HG03159 (cell line): ENCODE measurements around the gene CFAP69.

Source experiments
- ATAC-seq: cut with Tn5 transposase; IDR thresholded peaks from one replicate; pipeline ENCODE4 v1.9.1; 2021; ENCODE audit warnings: mild to moderate bottlenecking, moderate library complexity; ENCODE audit not compliant: unreplicated experiment

CFAP69 gene

GRCh38 chr7:90269163-90269562 lies 24.2 kb downstream of the CFAP69 start:
- ATAC-seq, result no peak

- ATAC-seq, result no peak
These were observed 25.6 kb downstream of the CFAP69 start for GRCh38 chr7:90270431-90271178.

- no peak for ATAC-seq
These were observed 26.8 kb downstream of the CFAP69 start for GRCh38 chr7:90271753-90272152.

DNA sequence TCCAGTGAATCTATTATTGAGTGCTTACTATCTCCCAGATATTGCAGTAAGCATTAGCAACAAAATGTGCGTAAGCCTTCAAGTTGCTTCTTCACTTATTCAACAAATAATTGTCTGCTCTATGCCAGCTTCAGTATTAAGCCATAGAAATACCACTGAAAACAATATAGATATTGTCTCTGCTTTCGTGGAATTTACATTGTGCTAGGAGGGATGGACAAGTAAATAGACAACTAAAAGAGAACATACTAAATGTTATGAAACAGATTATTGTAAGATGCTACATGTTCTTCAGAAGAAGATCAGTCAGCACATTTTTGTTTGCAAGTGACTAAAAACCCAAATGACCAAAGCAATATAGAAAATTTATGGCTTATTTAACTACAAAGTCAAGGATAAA lies 27.3 kb downstream of the CFAP69 start:
- no peak for ATAC-seq

DNA sequence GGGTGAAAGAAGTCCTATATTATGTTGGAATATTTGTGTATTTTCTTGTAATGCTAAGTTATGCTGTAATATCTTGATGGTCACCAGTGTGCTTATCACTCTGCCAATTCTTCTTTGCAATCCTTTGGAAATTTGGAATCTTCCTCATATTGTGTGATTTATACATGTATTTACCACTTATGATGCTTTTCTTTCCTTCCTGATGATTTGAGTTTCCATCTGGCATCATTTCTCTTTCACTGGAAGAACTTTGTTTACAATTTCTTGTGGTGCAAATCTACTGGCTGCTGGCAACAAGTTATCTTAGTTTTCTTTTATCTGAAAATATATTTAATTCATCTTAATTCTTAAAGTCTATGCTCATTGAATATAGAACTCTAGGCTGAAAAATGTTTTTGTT lies 29.2 kb downstream of the CFAP69 start:
- ATAC-seq, result no peak

DNA sequence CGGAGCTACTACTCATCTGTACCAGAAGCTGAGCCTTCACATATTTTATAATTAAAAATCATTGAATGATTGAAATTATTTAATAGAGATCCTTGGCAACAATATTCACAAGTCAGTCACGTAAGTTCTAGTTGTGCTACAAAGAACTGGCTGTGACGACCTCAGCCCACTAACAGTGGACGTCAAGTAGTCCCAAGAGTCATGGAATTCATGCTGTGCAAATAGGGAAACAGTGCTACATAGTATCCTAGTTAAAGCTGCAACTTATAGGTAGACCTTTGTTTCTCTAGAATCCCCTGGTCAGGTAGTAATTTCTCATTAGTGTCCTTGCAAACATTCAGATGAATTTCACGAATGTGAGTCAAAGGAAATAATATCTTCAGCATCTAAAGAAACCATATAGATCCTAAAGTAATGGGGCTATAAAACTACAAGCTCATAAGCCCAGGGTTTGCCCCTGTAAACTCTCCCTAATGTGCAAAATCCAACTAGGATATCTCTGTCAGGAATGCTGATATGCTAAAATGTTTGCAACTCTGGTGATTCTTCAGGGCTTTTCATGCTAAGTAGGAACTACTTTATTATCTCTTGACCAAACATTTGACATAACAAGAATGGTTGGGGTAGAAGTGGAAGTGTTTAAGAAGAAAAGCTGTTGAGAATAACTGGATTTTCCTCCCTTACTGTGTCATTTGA lies 31.2 kb downstream of the CFAP69 start:
- ATAC-seq, result no peak

DNA sequence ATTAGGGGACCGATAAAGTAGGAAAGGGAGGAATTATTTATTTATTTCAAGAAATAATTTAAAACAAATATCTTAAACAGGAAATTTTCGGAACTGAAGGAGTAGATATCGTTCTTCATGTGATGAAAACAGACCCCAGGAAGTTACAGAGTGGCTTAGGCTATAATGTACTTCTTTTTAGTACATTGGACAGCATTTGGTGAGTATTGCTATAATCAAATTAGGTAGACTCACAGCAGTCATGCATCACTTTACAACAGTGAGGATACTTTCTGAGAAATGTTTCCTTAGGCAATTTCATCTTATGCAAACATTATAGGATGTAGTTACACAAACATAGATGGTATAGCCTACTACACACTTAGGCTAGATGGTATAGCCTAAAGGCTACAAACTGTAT lies 43.2 kb downstream of the CFAP69 start:
- no peak for ATAC-seq

GRCh38 chr7:90290244-90291113 lies 45.5 kb downstream of the CFAP69 start:
- no peak for ATAC-seq

DNA sequence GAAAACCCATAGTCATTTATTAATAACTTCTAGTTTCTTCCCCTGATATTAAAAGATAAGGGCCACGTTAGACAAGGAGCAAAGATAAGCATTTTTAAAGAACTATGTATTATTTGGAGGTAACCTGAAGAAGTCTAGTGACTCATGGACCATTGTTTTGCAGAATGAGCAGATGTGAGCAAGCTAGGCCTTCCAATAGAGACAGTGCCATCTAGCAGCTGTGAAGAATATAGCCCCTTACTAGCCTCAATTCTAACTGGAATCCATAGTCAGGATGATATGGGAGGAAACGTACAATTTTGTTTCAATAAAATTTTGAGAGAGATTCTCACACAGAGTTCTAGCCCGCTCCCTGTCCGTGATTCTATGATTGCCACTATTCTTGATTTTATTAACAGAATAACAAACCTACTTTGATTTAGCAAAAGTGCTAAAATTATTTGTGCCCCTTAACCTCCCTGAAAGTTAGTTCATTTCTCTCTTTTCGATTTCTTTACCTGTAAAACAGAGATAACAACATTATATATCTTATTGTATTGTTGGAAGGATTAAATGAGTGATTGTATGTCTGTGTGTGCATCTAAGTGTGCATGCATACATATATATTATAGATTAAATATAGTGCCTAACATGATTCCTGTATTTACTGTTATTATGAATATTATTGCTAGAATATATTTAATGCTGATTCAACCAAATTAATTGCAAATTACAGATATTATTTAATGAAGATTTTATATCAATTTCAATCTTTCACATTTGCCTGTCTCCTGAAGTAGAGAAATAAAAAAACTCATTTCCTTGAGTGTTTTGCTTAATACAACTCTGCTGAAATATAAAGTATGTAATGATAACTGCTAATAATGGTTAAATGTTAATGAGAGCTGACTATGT lies 53.4 kb downstream of the CFAP69 start:
- ATAC-seq, result peak; percentile 91

DNA sequence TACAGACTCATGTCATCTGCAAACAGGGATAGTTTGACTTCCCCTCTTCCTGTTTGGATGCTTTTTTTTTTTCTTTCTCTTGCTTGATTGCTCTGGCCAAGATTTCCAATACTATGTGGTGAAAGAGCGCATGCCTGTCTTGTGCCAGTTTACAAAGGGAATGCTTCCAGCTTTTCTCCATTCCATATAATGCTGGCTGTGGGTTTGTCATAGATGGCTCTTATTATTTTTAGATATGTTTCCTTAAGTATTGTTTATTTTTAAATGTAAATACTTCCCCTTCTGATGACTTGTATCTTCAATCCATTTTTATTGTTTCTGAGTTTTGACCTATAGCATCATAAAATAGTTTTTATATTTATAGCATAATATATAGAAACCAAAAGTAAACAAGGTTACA lies 58.3 kb downstream of the CFAP69 start:
- no peak for ATAC-seq

DNA sequence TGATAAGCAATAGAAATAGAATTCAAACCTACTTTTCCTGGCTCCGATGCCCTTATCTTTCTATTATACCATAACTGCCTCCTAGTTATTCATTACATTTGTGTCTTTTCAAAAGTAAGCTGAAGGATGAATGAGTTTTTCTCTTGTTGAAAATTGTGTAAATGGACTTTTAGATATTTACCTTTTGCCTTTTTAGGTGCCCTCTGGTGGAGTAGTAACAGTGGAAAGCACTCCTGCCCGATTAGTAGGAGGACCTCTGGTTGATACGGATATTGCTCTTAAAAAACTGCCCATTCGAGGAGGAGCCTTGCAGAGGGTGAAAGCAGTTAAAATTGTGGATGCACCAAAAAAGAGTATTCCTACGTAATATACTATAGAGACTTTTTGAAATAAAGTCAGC lies 64.9 kb downstream of the CFAP69 start:
- no peak for ATAC-seq

DNA sequence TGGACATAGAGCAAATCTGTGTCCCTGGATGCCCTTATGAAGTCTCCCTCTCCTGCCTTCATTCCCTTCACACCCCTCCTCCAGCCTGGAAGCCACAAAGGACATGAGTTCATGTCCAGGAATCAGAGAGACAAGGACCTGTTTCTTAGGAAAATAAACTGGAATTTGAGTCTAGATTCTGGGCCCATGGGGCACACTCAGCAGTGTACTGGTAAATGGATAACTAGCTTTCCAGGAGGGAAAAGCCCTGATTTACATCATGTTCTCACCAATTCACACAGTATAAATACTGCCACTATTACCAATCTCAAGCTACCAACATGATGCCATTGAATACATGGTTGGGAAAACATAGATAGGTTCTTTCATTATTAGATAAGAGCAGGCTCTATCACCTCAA lies 66.2 kb downstream of the CFAP69 start:
- no peak for ATAC-seq

DNA sequence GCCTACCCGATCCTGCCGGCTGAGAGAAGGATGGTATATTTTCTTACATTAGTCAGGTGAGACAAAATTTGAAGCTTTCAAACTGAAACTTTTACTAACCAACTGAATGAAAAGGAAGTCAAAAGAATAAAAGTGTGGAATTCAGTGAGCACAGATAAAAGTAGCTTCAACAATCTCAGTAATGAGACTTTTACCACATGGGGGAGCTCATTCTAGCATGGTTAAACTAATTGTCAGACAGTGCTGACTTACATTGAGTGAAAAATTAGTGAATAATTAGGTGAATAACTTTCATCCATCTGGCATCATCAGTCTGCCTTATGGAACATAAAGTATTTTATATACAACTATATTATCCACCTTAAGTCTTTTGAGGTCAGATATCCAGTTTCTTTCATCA lies 67.8 kb downstream of the CFAP69 start:
- ATAC-seq, result no peak

GRCh38 chr7:90313907-90314306 lies 68.9 kb downstream of the CFAP69 start:
- ATAC-seq, result no peak

DNA sequence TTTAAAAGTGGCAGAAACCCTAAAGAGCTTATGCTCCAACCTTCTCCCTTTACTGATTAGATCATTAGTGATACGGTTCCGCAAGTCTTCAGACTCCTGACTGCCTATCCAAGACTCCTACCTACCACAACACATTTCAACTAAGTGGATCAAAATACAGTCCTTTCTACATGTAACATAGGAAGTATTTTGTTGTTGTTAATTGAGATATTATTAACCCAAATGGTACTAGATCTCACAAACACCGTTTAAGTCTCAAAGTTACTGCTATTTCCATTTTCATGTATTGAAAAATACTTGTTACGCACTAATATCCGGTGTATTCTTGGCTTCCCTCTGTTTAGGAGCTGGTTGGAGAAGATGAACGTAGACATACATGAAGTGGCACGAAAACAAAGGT lies 75.0 kb downstream of the CFAP69 start:
- no peak for ATAC-seq

- ATAC-seq, result no peak
These were observed 75.4 kb downstream of the CFAP69 start for GRCh38 chr7:90320418-90320800.

DNA sequence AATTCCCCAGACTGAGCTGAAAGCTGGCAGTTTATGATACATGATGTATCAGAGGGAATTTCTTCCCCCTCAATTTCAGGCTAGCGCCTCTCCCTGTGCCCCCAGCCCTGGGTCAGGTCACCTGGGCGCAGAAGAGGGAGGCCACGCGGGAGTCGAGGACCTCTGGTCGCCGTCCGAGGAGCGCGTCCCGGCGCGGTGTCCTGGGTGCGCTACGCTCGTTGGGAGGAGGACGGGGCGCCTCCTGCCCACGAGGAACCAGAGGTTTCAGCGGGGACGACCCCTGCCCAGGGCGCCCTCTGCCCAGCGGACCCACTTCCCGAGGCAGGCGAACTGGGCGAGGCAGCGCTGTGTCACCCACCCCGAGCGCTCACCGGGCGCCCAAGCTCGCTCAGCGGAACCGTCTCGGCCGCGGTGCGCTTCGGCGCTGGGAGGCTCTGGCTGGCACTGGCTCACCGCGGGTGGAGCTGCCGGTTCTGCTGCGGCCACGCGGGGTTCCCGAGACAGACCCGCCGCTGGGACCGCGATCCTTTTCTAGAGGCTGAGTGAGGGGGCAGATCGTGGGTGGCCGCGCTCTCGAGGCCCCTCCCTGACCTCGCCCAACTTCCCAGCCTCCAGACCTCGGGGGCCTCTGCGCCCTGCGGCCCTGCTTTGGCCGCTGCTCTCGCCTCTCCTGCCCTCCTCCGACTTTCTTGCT lies 76.0 kb downstream of the CFAP69 start, which contains the start of gene FAM237B:
TSS of gene FAM237B (minus strand) at position 504 of the 694 bp plus-strand sequence. CDS start 1,556 bp downstream, outside the sequence.
- no peak for ATAC-seq

DNA sequence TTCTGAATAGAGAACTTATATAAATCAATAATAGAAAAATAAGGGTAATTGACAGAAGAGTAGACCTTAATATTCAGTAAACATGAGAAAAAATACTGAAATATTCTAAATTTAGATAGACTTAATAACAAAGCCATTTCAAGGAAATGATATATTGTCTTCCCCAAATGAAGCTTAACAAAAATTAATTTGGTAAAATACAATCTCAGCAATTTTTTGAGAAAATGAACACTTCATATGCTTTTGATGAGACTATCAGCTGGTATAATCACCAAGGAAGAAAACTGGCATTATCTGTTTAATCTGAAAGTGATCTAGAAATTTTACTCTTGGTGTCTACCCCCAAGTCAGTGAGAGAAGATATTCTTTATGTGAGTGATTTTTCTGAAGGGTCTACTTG lies 77.9 kb downstream of the CFAP69 start:
- ATAC-seq, result no peak

- ATAC-seq, result no peak
These were observed 81.5 kb downstream of the CFAP69 start for GRCh38 chr7:90326500-90326899.
